Left lung (tissue), 10 donors: ENCODE measurements around the gene XIRP1. TPM values are rescaled to one million over a fixed set of nuclear protein-coding genes. Genes with fewer than 3 reads are reported as not detected.

ENCODE experiments used
- ATAC-seq: fragments of 200-7000 bp; cut with Tn5 transposase; one replicate; pipeline ENCODE4 v1.9.1; 2020; ENCODE audit warnings: moderate library complexity
- DNase-seq, 4 donors: peaks; one replicate each; pipeline ENCODE4 v3.0.0-alpha.2; 2013 to 2020
- H3K27ac ChIP-seq, 2 donors: fragments of 200-600 bp; sonication (generic) in 1 of 2; one replicate each; pipeline versions ENCODE4 v1.5.0 to v1.8.0; 2020 to 2021
- H3K27me3 ChIP-seq, 2 donors: fragments of 200-600 bp; sonication (generic) in 1 of 2; one replicate each; pipeline versions ENCODE4 v1.5.0 to v1.8.0; 2020 to 2021
- H3K36me3 ChIP-seq, 2 donors: fragments of 200-600 bp; sonication (generic) in 1 of 2; one replicate each; pipeline versions ENCODE4 v1.5.0 to v1.8.0; 2020 to 2021
- H3K4me1 ChIP-seq, 2 donors: fragments of 200-600 bp; one replicate each; pipeline ENCODE4 v1.8.0; 2021
- H3K4me3 ChIP-seq, 2 donors: fragments of 200-600 bp; sonication (generic) in 1 of 2; one replicate each; pipeline versions ENCODE4 v1.5.0 to v1.8.0; 2020 to 2021; ENCODE audit warnings: mild to moderate bottlenecking in 1 of 2
- H3K9me3 ChIP-seq, 2 donors: fragments of 200-600 bp; sonication (generic) in 1 of 2; one replicate each; pipeline versions ENCODE4 v1.5.0 to v1.8.0; 2020 to 2021
- intact Hi-C, 2 donors: fragments of 100-400 bp; cut with DNase I; formaldehyde crosslinking; loops; one replicate each; pipeline versions ENCODE4 v1.11.2 to v1.14.2; 2022
- polyA plus RNA-seq, 6 donors: library from polyadenylated mRNA; unstranded; fragments of 120-200 nt; gene quantifications; one replicate each; pipeline ENCODE4 v1.2.1, GENCODE V29; 2013; ENCODE audit not compliant: insufficient read length in 6 of 6
- total RNA-seq, 2 donors: library from RNA; stranded (reverse); fragmentation: NEBNext Ultra II Directional; extraction: Animal tissue kit (Norgen Biotek cat#: 25700); gene quantifications; one replicate each; pipeline ENCODE4 v1.2.1, GENCODE V29; 2021
- TF ChIP-seq, protein P1 (sequence below), 2 donors: fragments of 200-600 bp; sonication (generic) in 1 of 2; IDR thresholded peaks; one replicate each; pipeline versions ENCODE4 v1.5.0 to v1.8.0; 2021; ENCODE audit warnings: antibody characterized with exemption in 2 of 2
- donor health status: DM: no; HTN: yes; CAD: no.
- donor health status: DM: no; HTN: no; CAD: no.

XIRP1 gene
- total and polyA plus RNA-seq, 8 donors: 0.03 to 0.18 (median 0.07) TPM

GRCh38 chr3:39180183-39180545 is 12.2 kb downstream of the XIRP1 start:
- ATAC-seq (no peak), DNase-seq (no peak)
- intact Hi-C loops: loop anchor here in 1 of 2 donors (5.0 kb wide), 1 partner anchor 33 kb away; no protein-coding TSS in a partner anchor
- Histone ChIP-seq H3K4me3 (peak overlapping the region in 1 of 2 donors; percentile 39), H3K27ac (peak overlapping the region; percentile 52 to 92), H3K4me1 (peaks cover 18 to 63% of the 10 kb centered on the region in 2 donors), H3K27me3 (no peaks in the 10 kb centered on the region), H3K36me3 (no peaks in the 10 kb centered on the region), H3K9me3 (no peaks in the 10 kb centered on the region)
- TF ChIP-seq, protein P1, sequence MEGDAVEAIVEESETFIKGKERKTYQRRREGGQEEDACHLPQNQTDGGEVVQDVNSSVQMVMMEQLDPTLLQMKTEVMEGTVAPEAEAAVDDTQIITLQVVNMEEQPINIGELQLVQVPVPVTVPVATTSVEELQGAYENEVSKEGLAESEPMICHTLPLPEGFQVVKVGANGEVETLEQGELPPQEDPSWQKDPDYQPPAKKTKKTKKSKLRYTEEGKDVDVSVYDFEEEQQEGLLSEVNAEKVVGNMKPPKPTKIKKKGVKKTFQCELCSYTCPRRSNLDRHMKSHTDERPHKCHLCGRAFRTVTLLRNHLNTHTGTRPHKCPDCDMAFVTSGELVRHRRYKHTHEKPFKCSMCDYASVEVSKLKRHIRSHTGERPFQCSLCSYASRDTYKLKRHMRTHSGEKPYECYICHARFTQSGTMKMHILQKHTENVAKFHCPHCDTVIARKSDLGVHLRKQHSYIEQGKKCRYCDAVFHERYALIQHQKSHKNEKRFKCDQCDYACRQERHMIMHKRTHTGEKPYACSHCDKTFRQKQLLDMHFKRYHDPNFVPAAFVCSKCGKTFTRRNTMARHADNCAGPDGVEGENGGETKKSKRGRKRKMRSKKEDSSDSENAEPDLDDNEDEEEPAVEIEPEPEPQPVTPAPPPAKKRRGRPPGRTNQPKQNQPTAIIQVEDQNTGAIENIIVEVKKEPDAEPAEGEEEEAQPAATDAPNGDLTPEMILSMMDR (IDR thresholded peaks at IDR 0.05): no peak

DNA sequence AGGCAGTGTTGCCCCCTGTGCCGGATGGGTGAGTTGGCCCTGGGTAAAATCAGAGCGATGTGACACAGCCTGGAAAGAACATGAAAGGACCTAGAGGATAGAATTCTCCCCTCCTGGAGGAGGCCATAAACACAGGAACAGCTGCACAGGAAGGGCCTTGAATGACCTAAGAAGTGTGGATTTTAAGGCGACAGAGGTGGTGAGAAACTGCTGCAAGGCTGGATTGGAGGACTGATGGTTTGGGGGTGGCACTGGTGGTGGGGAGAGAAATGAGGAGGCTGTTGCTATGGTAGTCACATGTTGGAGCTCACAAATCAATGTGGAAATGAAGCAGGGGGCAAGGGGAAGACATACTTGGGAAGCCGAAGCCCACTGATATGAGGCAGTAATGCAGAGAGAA is 13.8 kb downstream of the XIRP1 start:
- H3K27ac ChIP-seq: peak overlapping the region; percentile 89 to 92
- peak in 1 of 4 donors; percentile 56 for DNase-seq

DNA sequence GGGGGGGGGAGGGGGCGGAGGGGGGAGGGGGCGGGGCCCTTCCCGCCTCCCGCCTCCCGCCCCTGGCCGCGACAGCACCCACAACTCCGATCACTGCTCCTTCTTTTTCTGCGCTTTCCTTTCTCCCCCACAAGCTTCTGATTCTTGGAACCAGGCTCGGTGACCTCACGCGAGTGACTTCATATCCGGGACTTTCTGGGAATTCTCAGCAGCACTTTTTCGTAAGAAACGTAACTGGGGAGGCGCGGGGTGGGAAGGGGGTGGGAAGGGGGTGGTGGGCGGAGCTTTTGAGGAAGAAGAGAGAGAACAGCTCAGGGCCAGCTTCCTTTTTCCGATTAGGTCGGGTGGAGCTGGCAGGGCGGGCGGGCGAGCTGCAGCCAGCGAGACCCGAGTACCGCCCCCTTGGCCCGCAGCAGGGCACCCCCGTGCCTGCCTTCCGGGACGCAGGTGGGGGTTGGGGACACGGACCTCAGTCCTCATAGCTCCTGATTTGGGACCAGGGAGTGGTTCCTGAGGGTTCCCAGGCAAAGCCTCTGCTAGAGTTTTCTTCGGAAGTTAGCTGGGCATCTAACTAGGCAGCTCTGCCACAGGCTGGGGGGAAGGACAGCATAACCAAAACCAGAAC is 14.6 kb downstream of the XIRP1 start:
- Histone ChIP-seq H3K4me1 (peaks cover 18 to 63% of the 10 kb centered on the region in 2 donors), H3K27ac (peak overlapping the region; percentile 89 to 92), H3K36me3 (no peaks in the 10 kb centered on the region), H3K4me3 (peak overlapping the region; percentile 26 to 37), H3K9me3 (no peaks in the 10 kb centered on the region), H3K27me3 (no peaks in the 10 kb centered on the region)
- TF ChIP-seq, protein P1 (IDR thresholded peaks at IDR 0.05): no peak
- intact Hi-C loops: no loop called here
- DNase-seq (peak; percentile 85 to 96 (median 93)), ATAC-seq (peak; percentile 71)

More for the DNA sequence above, 13.8 kb downstream of the XIRP1 start:
- Histone ChIP-seq H3K9me3 (no peaks in the 10 kb centered on the region), H3K27me3 (no peaks in the 10 kb centered on the region), H3K4me3 (peak overlapping the region; percentile 26 to 37), H3K4me1 (peaks cover 18 to 63% of the 10 kb centered on the region in 2 donors), H3K36me3 (no peaks in the 10 kb centered on the region)
- no peak for ATAC-seq
- TF ChIP-seq, protein P1 (IDR thresholded peaks at IDR 0.05): no peak
- intact Hi-C loops: no loop called here

DNA sequence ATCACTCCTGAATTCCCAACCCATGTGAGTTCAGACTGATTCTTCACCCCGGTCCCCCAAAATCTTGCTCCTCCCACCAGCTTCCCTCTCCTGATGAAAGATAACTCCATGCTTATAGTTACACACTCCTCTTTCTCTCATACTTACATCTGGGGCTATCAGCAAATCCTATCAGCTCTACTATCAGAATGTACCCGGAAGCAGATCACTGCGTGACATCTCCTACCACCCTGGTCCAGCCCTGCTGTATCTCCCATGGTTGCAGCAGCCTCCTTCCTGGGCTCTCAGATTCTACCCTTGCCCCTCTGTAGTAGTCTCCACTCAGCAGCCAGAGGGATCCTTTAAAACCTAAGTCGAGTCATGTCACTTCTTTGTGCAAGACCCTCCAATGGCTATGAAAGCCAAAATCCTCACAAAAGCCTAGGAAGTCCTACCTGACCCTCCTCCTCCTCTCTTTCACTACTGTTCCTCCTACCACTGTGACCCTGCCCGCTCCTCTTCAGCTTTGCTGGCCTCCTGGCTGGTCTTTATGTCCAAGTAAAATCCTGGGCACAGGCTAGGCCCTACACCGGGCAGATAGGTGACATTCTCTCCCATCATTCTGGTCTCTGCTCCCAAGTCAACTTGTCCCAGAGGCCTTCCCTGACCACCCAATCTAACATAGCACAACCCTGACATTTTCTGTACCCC is 16.2 kb downstream of the XIRP1 start:
- H3K4me3 ChIP-seq: no peak overlapping the region
- TF ChIP-seq, protein P1 (IDR thresholded peaks at IDR 0.05): no peak
- H3K9me3 ChIP-seq: no peaks in the 10 kb centered on the region
- peaks cover 18 to 48% of the 10 kb centered on the region in 2 donors for H3K4me1 ChIP-seq
- H3K36me3 ChIP-seq: no peaks in the 10 kb centered on the region
- ATAC-seq (no peak), DNase-seq (no peak)
- intact Hi-C loops: no loop called here
- peak overlapping the region; percentile 89 to 92 for H3K27ac ChIP-seq
- no peaks in the 10 kb centered on the region for H3K27me3 ChIP-seq
